KMS-11 (cell line): ENCODE measurements around the gene MAU2.
A peak's percentile ranks its signal among the peaks of the same experiment; 100 is the strongest.

Experiments
- H2AFZ ChIP-seq: fragments of 200-600 bp; sonication (generic); 2 replicates; pipeline ENCODE4 v1.6.1; 2016; ENCODE audit warnings: antibody characterized with exemption, mixed run types, low read depth
- H3K27ac ChIP-seq: fragments of 200-600 bp; sonication (generic); 2 replicates; pipeline ENCODE4 v1.6.1; 2016; ENCODE audit warnings: mild to moderate bottlenecking, mixed run types
- H3K27me3 ChIP-seq: fragments of 200-600 bp; sonication (generic); 2 replicates; pipeline ENCODE4 v1.6.1; 2017; ENCODE audit warnings: mild to moderate bottlenecking, low read depth, mixed run types, moderate library complexity; ENCODE audit not compliant: insufficient read depth
- H3K36me3 ChIP-seq: fragments of 200-600 bp; sonication (generic); 2 replicates; pipeline ENCODE4 v1.6.1; 2017; ENCODE audit warnings: mild to moderate bottlenecking, mixed run types; ENCODE audit not compliant: insufficient read depth
- H3K4me1 ChIP-seq: fragments of 200-600 bp; sonication (generic); 2 replicates; pipeline ENCODE4 v1.6.1; 2016; ENCODE audit warnings: mild to moderate bottlenecking, low read depth, mixed run types; ENCODE audit not compliant: poor library complexity, severe bottlenecking
- H3K4me2 ChIP-seq: fragments of 200-600 bp; sonication (generic); 2 replicates; pipeline ENCODE4 v1.7.0; 2016; ENCODE audit warnings: mild to moderate bottlenecking, mixed run types
- H3K4me3 ChIP-seq: fragments of 200-600 bp; sonication (generic); IDR thresholded peaks from 2 replicates; pipeline ENCODE4 v1.6.1; 2017; ENCODE audit warnings: low read depth, low read length, mixed read lengths; ENCODE audit not compliant: insufficient read depth
- H3K79me2 ChIP-seq: fragments of 200-600 bp; sonication (generic); 2 replicates; pipeline ENCODE4 v1.6.1; 2016; ENCODE audit warnings: low read depth, mixed run types; ENCODE audit not compliant: insufficient read depth
- H3K9ac ChIP-seq: fragments of 200-600 bp; sonication (generic); 2 replicates; pipeline ENCODE4 v1.6.1; 2016; ENCODE audit warnings: mild to moderate bottlenecking, mixed run types
- H4K20me1 ChIP-seq: fragments of 200-600 bp; sonication (generic); 2 replicates; pipeline ENCODE4 v1.6.1; 2016; ENCODE audit warnings: mild to moderate bottlenecking, mixed run types; ENCODE audit not compliant: insufficient read depth
- CTCF ChIP-seq: fragments of 200-600 bp; sonication (generic); conservative IDR thresholded peaks from 2 replicates; pipeline ENCODE4 v1.6.1; 2017; ENCODE audit warnings: low read depth, mild to moderate bottlenecking, antibody characterized with exemption, low read length, moderate library complexity, mixed read lengths

The MAU2 gene

GRCh38 chr19:19362075-19362474 lies 41.4 kb downstream of the MAU2 start:
- Histone ChIP-seq H3K79me2 (no peaks in the 10 kb centered on the region), H3K4me3 (no peak overlapping the region), H3K27me3 (no peaks in the 10 kb centered on the region), H3K4me2 (no peak overlapping the region), H3K27ac (no peak overlapping the region), H3K9ac (no peak overlapping the region), H2AFZ (no peak overlapping the region), H4K20me1 (no peaks in the 10 kb centered on the region), H3K4me1 (peaks cover 6% of the 10 kb centered on the region), H3K36me3 (no peaks in the 10 kb centered on the region)
- no peak for TF ChIP-seq CTCF

- peak overlapping the region; percentile 61; the same call in 1 of the 2 replicates for H2AFZ ChIP-seq
- no peaks in the 10 kb centered on the region for H4K20me1 ChIP-seq
- peak; percentile 86 for TF ChIP-seq CTCF
- no peaks in the 10 kb centered on the region for H3K27me3 ChIP-seq
- H3K27ac ChIP-seq, result no peak overlapping the region
- no peaks in the 10 kb centered on the region for H3K36me3 ChIP-seq
- no peak overlapping the region for H3K9ac ChIP-seq
- H3K4me1 ChIP-seq, result peaks cover 6% of the 10 kb centered on the region
- no peak overlapping the region for H3K4me3 ChIP-seq
- H3K4me2 ChIP-seq, result peak overlapping the region; percentile 55; the same call in 1 of the 2 replicates
- no peaks in the 10 kb centered on the region for H3K79me2 ChIP-seq
These were observed 46.1 kb downstream of the MAU2 start for GRCh38 chr19:19366434-19367396.

- Histone ChIP-seq H3K79me2 (no peaks in the 10 kb centered on the region), H3K27ac (no peak overlapping the region), H2AFZ (no peak overlapping the region), H3K9ac (no peak overlapping the region), H3K4me1 (peaks cover 6% of the 10 kb centered on the region), H3K27me3 (no peaks in the 10 kb centered on the region), H3K36me3 (no peaks in the 10 kb centered on the region), H3K4me2 (no peak overlapping the region), H3K4me3 (no peak overlapping the region), H4K20me1 (no peaks in the 10 kb centered on the region)
- TF ChIP-seq CTCF, result no peak
These were observed 47.5 kb downstream of the MAU2 start for GRCh38 chr19:19368087-19368486.

DNA sequence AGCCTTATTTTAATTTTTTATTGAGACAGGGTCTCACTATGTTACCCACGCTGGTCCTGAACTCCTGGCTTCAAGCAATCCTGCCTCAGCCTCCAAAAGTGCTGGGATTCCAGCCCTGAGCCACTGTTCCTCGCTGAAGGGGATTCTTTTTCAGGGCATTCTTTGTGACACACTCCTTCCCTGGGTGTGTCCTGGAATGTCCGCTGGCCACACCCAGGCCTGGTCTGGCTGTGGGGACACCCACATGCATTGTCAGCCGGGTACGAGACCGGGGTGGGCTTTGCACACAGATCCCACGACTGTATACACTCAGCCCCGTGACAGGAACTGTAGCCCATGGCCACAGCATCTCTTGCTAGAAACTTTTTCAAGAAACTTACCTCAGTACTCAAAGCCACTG lies 50.4 kb downstream of the MAU2 start:
- Histone ChIP-seq H4K20me1 (no peaks in the 10 kb centered on the region), H2AFZ (no peak overlapping the region), H3K9ac (no peak overlapping the region), H3K27ac (no peak overlapping the region), H3K4me3 (no peak overlapping the region), H3K4me1 (peaks cover 6% of the 10 kb centered on the region), H3K36me3 (no peaks in the 10 kb centered on the region), H3K4me2 (no peak overlapping the region), H3K27me3 (no peaks in the 10 kb centered on the region), H3K79me2 (no peaks in the 10 kb centered on the region)
- no peak for TF ChIP-seq CTCF
